ENCODE data around the gene NAALAD2. TPM values are rescaled to one million over a fixed set of nuclear protein-coding genes. Genes with fewer than 3 reads are reported as not detected.

The NAALAD2 gene
- total RNA-seq, 4 donors from 2014 or later: 0.78 to 3.3 (median 1.1) TPM

DNA sequence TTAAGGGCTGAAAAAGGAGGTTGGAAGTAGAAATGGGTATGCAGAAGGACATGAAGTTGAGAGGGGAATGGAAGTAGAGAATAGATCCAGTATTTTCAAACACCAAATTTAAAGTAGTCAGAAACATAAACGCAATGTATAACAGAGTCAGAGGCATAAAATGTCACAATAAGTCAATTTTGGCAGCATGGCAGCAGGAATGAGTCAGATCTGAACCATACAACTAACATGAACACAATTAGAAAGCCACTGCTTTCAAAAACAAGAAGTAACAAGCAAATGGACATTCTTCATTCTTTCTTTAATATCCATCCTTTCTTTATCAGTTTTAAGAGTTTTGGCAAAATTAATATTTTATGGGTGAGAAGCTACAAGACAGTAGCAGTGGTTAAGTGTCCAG lies 85.9 kb downstream of the NAALAD2 start:
- H3K4me3 ChIP-seq: peak overlapping the region in 2 of 4 donors; percentile 75 to 78
- 38% methylated on average over 1 of the region's 1 CpG for WGBS
- intact Hi-C loops (cut with DNase I): no loop called here

GRCh38 chr11:90221803-90222458 lies 87.5 kb downstream of the NAALAD2 start:
- 10% methylated on average over 12 of the region's 16 CpGs for WGBS
- peaks cover 0 to 6% (median 0%) of the 10 kb centered on the region in 4 donors for H3K36me3 ChIP-seq
- no peak for DNase-seq (ENCODE audit: extremely low spot score)
- H3K9me3 ChIP-seq: no peaks in the 10 kb centered on the region
- TF ChIP-seq CTCF (IDR thresholded peaks at IDR 0.05) (no peak), POLR2AphosphoS5 (IDR thresholded peaks at IDR 0.05) (no peak), EP300 (IDR thresholded peaks at IDR 0.05) (no peak), POLR2A (IDR thresholded peaks at IDR 0.05; ENCODE audit: low read depth) (no peak)
- intact Hi-C loops (cut with DNase I): no loop called here
- peak overlapping the region; percentile 88 to 95 (median 94) for H3K27ac ChIP-seq (replicated peaks in 1 of 4)
- H3K4me1 ChIP-seq: peaks cover 32 to 58% (median 55%) of the 10 kb centered on the region in 4 donors
- peak overlapping the region; percentile 63 to 78 (median 70) for H3K4me3 ChIP-seq
- no peaks in the 10 kb centered on the region for H3K27me3 ChIP-seq

More for the DNA sequence above, 85.9 kb downstream of the NAALAD2 start:
- TF ChIP-seq POLR2A (IDR thresholded peaks at IDR 0.05; ENCODE audit: low read depth): no peak
- TF ChIP-seq EP300 (IDR thresholded peaks at IDR 0.05): no peak
- no peak for TF ChIP-seq POLR2AphosphoS5 (IDR thresholded peaks at IDR 0.05)
- TF ChIP-seq CTCF (IDR thresholded peaks at IDR 0.05): no peak
- no peaks in the 10 kb centered on the region for H3K27me3 ChIP-seq
- no peaks in the 10 kb centered on the region for H3K9me3 ChIP-seq
- DNase-seq (ENCODE audit: extremely low spot score): no peak
- H3K4me1 ChIP-seq: peaks cover 40 to 60% (median 59%) of the 10 kb centered on the region in 4 donors
- H3K36me3 ChIP-seq: peaks cover 0 to 9% (median 0%) of the 10 kb centered on the region in 4 donors
- no peak overlapping the region for H3K27ac ChIP-seq (replicated peaks in 1 of 4)

DNA sequence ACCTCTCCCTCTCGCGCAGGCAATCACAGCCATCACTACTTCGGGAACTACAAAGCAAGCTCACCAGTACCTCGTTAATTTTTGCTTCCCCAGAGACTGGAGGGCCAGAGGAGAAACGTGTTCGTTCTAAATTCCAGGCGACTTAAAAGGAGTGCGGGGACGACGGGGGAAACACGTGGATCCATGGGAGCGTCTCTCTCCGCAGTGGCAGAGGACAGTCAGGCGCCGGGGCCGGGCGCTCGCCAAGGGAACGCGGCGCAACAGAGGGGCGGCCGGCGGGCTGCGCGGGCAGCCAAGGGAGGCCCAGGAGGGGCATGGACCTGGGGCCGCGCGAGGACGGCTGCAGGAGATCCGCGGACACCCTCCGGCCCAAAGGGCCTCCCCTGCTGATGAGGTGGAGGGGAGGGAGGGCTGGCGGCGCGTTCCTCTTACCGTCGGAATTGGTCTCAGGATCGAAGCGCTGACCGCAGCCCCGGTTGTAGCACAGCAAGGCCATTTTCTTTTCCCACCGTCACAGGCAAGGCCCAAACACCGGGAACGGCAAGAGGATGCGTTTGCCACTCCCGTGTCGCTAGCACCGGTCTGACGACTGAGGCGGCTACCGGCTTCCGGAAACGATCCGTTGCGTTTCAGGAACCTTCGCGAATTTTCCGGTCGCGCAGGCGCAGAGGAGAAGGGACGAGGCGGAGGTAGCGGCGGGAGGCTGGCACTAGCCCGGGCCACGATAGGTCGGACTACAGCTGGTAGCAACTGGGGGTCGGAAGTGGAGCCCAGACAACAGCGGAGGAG lies 88.2 kb downstream of the NAALAD2 start, which contains the start of gene CHORDC1:
CHORDC1 (minus strand) TSS at position 591 of the 789 bp plus-strand sequence; CDS start at position 496, 95 bp downstream.
- Histone ChIP-seq H3K27me3 (no peaks in the 10 kb centered on the region), H3K27ac (replicated peaks in 1 of 4) (peak within 1 kb of the TSS; percentile 88 to 95 (median 94)), H3K4me3 (peak within 1 kb of the TSS; percentile 63 to 78 (median 70)), H3K4me1 (peaks cover 32 to 51% (median 48%) of the 10 kb centered on the region in 4 donors), H3K9me3 (no peaks in the 10 kb centered on the region), H3K36me3 (peaks cover 0 to under 1% (median 0%) of the 10 kb centered on the region in 4 donors)
- TF ChIP-seq EP300 (IDR thresholded peaks at IDR 0.05): no peak
- TF ChIP-seq POLR2A (IDR thresholded peaks at IDR 0.05; ENCODE audit: low read depth): peak; percentile 60
- peak; percentile 99 for TF ChIP-seq POLR2AphosphoS5 (IDR thresholded peaks at IDR 0.05)
- TF ChIP-seq CTCF (IDR thresholded peaks at IDR 0.05): no peak
- intact Hi-C loops (cut with DNase I): no loop called here
- peak; percentile 95 for DNase-seq (ENCODE audit: extremely low spot score)
- WGBS: 0% methylated on average over 11 of the region's 71 CpGs

DNA sequence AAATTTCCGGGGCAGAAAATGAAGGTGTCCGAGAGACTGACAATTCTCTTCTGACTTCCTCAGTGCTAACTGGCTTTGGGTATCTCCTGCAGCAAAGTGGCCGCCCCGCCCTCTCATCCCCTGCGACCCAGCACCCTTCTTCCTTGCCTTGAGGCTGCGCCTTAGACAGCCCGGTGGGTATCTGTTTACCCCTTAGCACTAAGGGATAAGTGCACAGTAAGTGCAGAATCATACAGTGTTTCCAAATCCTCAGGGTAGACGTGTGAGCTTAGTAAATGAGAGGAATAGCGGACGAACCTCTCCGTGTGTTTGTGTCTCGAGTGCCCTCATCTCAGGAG lies 88.8 kb downstream of the NAALAD2 start:
- no peak for TF ChIP-seq POLR2A (IDR thresholded peaks at IDR 0.05; ENCODE audit: low read depth)
- no peak for TF ChIP-seq EP300 (IDR thresholded peaks at IDR 0.05)
- no peak for TF ChIP-seq CTCF (IDR thresholded peaks at IDR 0.05)
- TF ChIP-seq POLR2AphosphoS5 (IDR thresholded peaks at IDR 0.05): no peak
- H3K4me1 ChIP-seq: peaks cover 32 to 46% (median 43%) of the 10 kb centered on the region in 4 donors
- no peaks in the 10 kb centered on the region for H3K27me3 ChIP-seq
- H3K4me3 ChIP-seq: peak overlapping the region; percentile 63 to 78 (median 70)
- WGBS: 0% methylated on average over 10 of the region's 12 CpGs
- no peaks in the 10 kb centered on the region for H3K36me3 ChIP-seq
- no peaks in the 10 kb centered on the region for H3K9me3 ChIP-seq
- intact Hi-C loops (cut with DNase I): no loop called here
- peak overlapping the region; percentile 88 to 95 (median 94) for H3K27ac ChIP-seq (replicated peaks in 1 of 4)
- DNase-seq (ENCODE audit: extremely low spot score): no peak
